ENCODE data around the gene ARHGAP23.

ARHGAP23 gene

GRCh38 chr17:38428112-38428642 is at the start of gene ARHGAP23:
Gene ARHGAP23 (plus strand): TSS chr17:38428464. CDS start chr17:38428486, 22 bp downstream.
- no peak for DNase-seq (ENCODE audit: low read depth)

GRCh38 chr17:38379448-38379847 is 48.8 kb upstream of the ARHGAP23 start:
- no peak for DNase-seq (ENCODE audit: low read depth)

- no peak for DNase-seq (ENCODE audit: low read depth)
Measured at GRCh38 chr17:38395090-38395489, 33.2 kb upstream of the ARHGAP23 start.

GRCh38 chr17:38397227-38397626 is 31.0 kb upstream of the ARHGAP23 start:
- DNase-seq (ENCODE audit: low read depth) = no peak

DNA sequence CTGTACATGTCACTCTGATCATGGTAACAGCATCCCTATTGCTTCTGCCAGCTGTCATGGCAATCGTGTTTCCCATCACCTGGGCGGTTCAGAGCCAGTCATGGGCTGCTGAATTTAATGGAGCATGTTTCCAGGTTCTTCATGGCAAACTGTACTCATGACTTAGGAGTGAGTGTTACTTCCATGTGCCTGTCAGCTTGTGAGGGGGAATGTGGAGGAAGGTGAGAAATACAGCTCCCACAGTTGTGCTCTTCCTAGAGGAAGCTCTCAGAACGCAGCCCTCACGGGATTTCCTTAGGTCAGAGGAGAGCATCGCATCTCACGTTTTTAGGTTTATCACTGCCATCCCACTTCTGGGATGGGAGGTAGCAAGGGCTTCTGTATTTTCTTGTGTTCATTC is 28.0 kb upstream of the ARHGAP23 start:
- no peak for DNase-seq (ENCODE audit: low read depth)

GRCh38 chr17:38401459-38401858 is 26.8 kb upstream of the ARHGAP23 start:
- DNase-seq (ENCODE audit: low read depth) = no peak

DNA sequence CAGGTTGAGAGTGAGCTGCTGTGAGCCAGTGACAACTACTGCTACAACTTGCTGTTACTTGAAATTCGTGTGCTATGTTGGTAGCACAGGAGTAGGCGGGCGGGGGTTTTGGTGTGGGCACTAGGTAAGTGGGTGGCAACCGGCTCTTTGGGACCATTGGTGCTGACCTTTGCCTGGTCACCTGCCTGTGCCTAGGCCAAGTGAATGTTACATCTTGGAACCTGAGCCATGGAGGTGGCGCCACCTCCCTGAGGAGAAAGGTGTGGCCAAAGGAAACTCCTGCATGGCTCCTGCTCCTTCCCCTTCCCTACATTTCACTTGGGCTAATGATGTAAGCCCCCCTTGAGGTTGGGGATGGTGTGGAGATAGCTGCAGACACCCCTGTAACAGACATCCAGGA is 25.4 kb upstream of the ARHGAP23 start:
- DNase-seq (ENCODE audit: low read depth) = no peak

DNA sequence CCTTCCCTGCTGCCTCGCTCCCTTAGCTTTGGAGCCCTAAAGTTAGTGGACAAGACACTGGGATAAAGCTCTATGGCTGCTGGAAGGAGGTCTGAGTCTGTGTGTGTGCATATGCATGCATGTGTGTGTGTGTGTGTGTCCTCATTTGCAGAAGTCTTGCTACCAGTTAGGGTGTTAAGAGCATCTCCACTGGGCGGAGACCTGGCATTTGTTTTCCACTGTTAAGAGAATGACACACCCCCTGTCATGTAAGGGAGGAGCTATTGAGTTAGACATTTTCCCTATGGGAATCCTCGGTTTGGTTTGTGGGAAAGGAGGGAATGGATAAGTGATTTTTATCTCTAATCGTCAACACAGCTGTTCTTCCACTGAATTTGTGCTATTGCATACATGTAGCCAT is 24.8 kb upstream of the ARHGAP23 start:
- DNase-seq (ENCODE audit: low read depth) = no peak

GRCh38 chr17:38404174-38404943 is 23.9 kb upstream of the ARHGAP23 start:
- no peak for DNase-seq (ENCODE audit: low read depth)

DNA sequence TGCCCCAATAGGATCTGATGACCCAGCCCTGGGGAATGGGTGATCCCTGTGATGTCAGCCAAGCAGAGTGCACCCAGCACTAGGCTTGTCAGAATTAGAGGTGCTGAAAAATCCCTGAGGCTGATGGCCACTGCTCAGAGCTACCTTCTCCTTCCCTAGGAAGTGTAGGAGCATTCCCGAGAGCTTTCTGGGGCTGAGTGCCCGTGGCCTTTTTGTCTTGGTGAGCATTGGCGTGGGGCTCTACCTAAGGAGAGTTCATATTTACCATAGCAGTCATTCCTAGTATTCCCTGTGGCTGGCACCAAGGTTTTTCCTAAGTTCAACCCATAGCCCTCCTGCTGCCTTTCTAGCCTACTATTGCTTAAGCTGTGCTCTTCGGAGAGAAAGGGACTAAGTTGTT is 22.6 kb upstream of the ARHGAP23 start:
- no peak for DNase-seq (ENCODE audit: low read depth)

GRCh38 chr17:38410201-38410600 is 18.1 kb upstream of the ARHGAP23 start:
- DNase-seq (ENCODE audit: low read depth) = no peak

DNA sequence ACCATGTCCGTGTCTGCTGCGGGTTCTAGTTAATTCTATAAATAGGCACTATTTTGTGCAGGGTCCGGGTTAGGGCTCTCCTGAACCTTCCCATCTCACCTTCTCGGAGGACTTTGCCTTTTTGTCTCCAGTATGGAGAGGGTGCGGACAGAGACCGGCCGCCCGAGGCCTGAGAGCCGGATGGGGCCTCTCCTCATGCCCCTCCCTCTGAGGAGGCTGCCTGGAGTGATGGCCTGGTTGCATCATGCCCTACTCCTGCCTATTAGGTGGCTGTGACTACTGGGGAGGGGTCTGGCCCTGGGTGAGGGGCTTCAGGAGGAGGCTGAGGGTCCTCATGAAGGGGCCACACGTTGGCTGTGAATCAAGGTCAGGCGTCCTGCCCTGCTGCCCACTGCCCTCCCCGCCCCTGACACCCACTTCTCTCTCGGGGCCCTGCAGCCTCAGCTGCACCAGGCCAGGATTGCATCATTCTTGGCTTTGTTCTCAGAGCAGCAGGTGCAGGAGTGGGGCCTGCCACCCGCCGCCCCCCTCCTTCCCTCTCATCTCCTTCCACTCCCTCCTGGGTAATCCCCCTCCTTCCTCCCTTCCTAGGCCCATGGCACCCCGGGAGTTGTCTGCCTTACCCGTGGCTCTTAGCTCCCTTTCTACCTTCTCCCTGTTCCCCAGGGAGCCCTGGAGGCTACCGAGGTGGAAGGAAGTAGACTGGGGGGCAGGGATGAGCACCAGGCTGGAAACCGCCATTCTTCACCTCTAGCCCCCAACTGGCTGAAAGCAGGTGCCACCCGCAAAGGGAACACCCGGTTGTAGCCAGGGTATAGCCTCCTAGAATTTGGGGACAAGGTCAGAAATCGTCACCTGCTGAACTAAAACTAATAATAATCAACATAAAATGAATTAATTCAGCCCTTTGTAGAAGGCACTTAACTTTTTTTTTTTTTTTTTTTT is 12.7 kb upstream of the ARHGAP23 start:
- no peak for DNase-seq (ENCODE audit: low read depth)

DNA sequence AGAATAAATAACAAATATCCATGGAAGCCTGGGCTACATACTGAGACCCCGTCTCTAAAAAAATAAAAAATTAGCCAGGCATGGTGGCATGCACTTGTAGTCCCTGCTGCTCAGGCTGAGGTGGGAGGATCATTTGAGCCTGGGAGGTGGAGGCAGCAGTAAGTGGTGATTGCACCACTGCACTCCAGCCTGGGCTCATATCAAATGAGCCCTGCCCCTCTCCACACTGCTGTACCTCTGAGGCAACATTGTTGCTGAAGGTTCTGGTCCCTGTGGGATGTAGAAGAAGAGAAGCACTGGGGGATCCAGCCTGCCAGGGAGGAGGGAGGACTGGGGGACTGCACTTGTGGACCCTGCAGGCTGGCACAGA is 11.4 kb upstream of the ARHGAP23 start:
- DNase-seq (ENCODE audit: low read depth) = no peak

- no peak for DNase-seq (ENCODE audit: low read depth)
Measured at GRCh38 chr17:38417210-38417951, 10.9 kb upstream of the ARHGAP23 start.

GRCh38 chr17:38418062-38418692 is 10.1 kb upstream of the ARHGAP23 start:
- DNase-seq (ENCODE audit: low read depth) = no peak

- no peak for DNase-seq (ENCODE audit: low read depth)
Measured at GRCh38 chr17:38418693-38419507, 9.4 kb upstream of the ARHGAP23 start.

GRCh38 chr17:38419508-38419981 is 8.7 kb upstream of the ARHGAP23 start:
- no peak for DNase-seq (ENCODE audit: low read depth)

GRCh38 chr17:38420518-38420917 is 7.7 kb upstream of the ARHGAP23 start:
- no peak for DNase-seq (ENCODE audit: low read depth)

- no peak for DNase-seq (ENCODE audit: low read depth)
Measured at GRCh38 chr17:38421171-38421841, 7.0 kb upstream of the ARHGAP23 start.

Data from non-pigmented ciliary epithelial cell (primary cell).